CD4-positive, alpha-beta T cell treated with Interleukin-6 for 4 hours (primary cell): ENCODE data around the gene PTBP1.
"Not testable (repeated sequence)": the region's sequence is repeated elsewhere in the genome, so short reads cannot be mapped to it uniquely, and the experiment has no call there.

ENCODE experiments used
- DNase-seq: peaks from one replicate; pipeline ENCODE4 v3.0.0-alpha.2; 2020; ENCODE audit warnings: mixed read lengths

The PTBP1 gene

DNA sequence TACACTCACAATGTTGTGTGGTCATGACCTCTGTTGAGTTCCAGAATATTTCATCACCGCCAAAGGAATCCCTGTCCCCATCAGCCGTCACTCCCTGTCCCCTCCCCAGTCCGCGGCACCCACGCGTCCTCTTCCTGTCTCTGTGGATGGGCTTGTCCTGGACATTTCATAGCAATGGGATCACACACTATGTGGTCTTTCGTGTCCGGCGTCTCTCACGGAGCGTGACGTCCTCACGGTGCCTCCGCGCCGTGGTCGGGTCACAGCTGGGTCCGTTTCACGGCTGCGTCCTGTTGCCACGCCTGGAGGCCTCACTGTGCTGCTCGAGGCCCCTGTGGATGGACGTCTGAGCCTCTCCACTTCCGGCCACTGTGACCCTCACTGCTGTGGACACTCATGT lies 37.0 kb downstream of the PTBP1 start:
- no peak for DNase-seq

DNA sequence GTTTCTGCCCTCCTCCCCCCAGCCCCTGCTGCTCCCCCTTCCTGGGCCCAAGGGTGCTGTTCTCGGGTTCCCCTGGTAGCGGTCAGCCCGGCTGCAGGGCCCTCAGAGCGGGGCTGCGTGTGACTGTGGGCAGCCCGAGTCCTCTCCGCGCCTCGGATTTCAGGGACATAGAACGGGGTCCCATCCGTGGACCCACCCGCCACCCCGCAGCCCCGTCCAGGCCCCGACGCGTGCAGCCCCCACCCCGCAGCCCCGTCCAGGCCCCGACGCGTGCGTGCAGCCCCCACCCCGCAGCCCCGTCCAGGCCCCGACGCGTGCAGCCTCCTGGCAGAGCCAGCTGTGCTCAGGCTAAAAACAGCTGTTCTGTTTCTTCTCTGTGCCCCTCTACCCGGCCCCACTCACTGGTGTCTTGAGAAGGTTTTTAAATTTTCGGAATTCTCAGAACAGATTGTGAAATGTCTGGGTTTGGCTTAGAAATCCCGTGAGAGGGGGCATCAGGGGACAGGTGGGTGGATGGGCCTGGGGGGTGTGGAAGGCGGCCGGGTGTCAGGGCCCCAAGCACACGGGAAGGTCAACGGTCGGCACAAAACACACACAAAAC lies 38.1 kb downstream of the PTBP1 start:
- no peak for DNase-seq

DNA sequence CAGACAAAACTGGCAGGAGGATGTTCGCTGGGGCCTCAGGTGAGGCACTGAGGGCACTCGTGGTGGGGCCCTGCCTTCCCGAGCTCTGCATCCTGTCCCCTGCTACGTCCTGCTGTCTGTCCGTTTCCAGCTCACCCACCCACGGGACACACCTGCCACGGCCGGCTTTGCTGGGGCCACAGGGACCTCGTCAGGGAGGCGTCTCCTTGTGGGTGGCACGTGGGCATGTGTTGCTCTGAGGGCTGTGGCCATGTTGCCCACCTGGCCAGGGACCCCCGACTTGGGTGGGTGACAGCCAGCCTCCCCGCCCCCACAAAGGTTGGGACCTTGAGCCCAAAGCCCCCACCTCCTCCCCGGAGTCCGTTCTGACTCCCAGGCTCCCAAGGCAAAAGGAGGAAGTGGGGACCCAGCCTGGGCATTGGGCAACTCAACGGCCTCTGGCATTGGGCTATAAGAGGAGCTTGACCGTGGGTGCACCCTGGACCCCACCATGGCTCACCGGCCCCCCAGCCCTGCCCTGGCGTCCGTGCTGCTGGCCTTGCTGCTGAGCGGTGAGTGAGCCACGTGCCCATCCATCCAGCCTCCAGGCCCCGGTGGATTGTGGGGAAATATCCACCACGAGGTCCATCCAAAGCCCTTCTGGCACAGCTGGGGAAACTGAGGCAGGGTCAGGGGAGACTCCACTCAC lies 43.4 kb downstream of the PTBP1 start, which contains the start of gene PRTN3:
TSS of gene PRTN3 (plus strand) at position 481 of the 688 bp plus-strand sequence. CDS start at position 491, 10 bp downstream.
- DNase-seq: no peak

DNA sequence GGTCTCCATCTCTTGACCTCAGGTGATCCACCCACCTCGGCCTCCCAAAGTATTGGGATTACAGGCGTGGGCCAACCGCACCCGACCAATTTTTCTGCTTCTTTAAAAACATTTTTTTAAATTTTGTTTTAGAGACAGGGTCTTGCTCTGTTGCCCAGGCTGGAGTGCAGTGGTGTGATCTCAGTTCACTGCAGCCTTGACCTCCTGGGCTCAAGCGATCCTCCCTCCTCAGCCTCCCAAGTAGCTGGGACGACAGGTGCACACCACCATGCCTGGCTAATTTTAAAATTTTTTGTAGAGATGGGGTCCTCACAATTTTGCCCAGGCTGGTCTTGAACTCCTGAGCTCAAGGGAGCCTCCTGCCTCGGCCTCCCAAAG lies 45.5 kb downstream of the PTBP1 start:
- DNase-seq: not testable (repeated sequence)

DNA sequence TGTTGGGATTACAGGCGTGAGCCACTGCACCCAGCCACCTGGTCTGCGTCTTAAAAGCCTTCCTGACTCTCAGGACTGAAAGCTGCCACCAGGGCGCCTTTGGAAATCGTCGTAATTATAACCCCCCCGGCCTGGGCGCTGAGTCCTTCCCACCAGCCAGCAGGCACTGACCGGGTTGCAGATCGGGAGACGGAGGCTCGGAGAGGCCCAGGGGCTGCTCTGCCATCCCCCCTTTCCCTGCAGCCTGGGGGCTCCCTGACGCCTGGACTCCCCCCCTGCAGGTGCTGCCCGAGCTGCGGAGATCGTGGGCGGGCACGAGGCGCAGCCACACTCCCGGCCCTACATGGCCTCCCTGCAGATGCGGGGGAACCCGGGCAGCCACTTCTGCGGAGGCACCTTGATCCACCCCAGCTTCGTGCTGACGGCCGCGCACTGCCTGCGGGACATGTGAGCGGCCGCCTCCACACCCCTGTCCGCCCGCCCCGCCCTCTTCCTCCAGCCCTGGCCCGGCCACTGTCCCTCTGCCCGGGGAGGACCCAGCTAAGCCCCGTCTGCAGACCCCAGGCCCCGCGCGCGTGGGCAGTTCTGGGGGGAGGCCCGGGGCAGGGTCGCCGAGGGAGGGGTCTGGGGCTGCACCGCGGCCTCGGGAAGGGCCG lies 46.1 kb downstream of the PTBP1 start:
- no peak for DNase-seq

DNA sequence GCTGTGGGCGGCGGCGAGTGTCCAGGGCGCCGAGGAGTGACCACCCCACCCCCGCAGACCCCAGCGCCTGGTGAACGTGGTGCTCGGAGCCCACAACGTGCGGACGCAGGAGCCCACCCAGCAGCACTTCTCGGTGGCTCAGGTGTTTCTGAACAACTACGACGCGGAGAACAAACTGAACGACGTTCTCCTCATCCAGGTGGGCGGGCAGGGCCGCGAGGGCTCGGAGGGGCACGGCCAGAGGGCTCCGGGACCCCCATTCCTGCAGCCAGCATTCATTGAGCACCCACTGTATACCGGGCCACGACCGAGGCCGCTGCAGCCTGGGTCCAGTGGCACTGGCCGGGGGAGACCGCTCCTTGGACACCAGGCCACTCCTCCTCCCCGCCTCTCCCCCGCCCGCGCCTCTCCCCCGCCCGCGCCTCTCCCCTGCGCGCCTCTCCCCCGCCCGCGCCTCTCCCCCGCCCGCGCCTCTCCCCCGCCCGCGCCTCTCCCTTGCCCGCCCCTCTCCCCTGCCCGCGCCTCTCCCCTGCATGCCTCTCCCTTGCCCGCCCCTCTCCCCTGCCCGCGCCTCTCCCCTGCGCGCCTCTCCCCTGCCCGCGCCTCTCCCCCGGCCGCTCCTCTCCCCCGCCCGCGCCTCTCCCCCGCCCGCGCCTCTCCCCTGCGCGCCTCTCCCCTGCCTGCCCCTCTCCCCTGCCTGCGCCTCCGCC lies 46.7 kb downstream of the PTBP1 start:
- DNase-seq: no peak

DNA sequence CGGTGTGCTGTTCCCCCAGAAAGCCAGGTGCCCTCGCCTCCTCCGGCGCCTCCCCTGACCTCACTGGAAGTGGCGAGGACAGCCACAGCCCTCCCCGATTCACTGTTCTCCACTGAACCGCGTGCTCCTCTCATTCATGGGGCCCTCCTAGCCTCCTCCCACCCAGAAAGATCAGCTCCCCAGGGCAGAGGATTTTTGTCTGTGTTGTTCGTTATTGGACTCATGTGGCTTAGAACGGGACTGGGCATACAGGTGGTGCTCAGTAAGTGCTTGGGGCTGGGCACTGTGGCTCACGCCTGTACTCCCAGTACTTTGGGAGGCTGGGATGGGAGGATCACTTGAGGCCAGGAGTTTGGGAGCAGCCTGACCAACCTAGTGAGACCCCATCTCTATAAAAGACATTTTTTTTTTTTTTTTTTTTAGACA lies 47.3 kb downstream of the PTBP1 start:
- no peak for DNase-seq

DNA sequence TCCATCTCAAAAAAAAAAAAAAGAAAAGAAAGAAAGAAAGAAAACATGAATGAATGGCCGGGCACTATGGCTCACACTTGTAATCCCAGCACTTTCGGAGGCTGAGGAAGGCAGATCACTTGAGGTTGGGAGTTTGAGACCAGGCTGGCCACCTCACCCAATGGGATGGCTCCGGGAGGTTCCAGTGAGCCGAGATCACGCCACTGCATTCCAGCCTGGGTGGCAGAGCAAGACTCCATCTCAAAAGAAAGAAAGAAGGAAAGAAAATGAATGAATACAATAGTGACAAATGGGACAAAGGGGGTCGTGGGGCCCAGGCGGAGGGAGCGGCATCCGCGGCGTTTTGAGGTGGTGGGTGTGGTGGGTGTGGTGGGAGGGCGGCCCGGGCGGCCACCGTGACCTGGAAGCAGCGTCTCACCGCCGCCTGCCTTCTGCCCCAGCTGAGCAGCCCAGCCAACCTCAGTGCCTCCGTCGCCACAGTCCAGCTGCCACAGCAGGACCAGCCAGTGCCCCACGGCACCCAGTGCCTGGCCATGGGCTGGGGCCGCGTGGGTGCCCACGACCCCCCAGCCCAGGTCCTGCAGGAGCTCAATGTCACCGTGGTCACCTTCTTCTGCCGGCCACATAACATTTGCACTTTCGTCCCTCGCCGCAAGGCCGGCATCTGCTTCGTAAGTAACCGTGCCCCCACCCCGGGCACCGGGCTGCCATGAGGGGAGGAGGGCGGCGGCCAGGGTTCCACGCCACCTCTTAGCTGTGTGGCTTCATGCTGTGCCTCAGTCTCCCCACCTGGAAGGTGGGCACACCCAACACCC lies 48.7 kb downstream of the PTBP1 start:
- DNase-seq: no peak

DNA sequence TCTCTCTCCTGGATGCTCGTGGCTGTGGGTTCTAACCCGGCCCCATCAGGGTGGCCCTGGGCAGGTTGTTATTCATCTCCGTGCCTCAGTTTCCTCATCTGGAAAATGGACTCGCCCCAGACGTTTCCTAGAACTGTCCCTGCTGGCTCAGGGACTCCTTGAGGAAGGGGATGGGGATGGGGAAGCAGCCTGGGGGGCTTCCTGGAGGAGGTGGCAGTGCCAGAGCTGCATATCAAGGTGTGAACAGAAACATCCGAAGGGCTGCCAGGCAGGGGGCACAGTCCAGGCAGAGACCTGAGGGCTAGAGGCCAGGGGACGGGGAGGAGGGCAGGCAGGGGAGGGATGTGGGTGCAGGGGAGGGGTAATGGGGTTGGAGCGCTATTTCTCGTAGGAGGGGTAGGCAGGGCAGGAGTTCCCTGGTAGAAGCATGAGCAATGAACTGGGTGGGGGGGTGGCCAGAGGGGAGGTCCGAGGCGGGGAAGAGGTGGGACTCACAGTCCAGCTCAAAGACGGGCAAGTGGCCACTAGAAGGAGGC lies 51.2 kb downstream of the PTBP1 start:
- DNase-seq: no peak

DNA sequence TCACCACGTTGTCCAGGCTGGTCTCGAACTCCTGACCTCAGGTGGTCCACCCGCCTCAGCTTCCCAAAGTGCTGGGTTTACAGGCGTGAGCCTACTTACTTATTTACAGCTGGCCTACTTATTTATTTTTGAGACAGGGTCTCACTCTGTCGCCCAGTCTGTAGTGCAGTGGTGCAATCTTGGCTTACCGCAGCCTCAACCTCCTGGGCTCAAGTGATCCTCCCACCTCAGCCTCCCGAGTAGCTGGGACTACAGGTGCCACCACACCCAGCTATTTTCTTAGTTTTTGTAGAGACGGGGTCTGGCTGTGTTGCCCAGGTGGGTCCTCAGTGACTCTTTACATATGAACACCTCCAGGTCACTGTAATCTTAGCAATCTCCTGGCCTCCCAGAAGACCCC lies 51.9 kb downstream of the PTBP1 start:
- not testable (repeated sequence) for DNase-seq

DNA sequence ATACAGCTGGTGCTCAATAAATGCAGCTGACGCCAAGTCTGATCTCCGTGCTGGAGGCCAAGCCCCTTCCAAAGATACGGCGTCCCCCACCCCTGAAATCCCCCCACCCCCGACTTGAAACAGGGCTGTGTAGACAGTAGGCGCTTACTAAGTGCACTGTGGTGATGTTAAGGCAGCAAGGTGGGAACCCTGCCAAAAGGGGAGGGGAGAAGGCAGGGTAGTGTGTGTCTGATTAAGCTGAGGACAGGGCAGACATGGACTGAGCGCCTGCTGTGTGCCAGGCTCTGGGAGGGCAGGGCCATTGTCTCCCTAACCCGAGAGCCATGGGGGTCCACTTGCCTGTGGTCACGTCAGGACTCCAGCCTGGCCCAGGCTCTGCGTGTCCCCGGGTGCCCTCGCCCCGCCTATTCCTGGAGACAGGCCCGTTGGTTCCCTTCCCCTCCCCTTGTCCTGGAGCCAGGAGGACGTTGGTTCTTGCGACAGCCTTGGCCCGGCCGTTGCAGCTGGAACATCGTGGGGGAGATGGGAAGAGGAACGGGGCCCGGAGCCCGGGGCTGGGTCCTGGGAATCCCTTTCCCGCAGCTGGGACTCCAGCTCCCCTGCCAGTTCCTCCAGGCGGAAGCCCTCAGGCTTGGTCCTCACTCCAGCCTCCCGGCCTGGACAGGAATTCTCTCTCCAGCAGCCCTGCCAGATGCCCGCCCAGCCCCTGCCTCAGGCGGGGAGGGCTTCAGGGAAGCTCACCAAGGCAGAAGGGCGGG lies 53.1 kb downstream of the PTBP1 start:
- no peak for DNase-seq

DNA sequence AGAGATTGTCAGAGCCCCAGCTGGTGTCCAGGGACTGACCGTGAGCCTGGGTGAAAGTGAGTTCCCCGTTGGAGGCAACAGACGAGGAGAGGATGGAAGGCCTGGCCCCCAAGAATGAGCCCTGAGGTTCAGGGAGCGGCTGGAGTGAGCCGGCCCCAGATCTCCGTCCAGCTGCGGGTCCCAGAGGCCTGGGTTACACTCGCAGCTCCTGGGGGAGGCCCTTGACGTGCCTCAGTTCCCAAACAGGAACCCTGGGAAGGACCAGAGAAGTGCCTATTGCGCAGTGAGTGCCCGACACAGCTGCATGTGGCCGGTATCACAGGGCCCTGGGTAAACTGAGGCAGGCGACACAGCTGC lies 53.7 kb downstream of the PTBP1 start:
- DNase-seq: no peak

DNA sequence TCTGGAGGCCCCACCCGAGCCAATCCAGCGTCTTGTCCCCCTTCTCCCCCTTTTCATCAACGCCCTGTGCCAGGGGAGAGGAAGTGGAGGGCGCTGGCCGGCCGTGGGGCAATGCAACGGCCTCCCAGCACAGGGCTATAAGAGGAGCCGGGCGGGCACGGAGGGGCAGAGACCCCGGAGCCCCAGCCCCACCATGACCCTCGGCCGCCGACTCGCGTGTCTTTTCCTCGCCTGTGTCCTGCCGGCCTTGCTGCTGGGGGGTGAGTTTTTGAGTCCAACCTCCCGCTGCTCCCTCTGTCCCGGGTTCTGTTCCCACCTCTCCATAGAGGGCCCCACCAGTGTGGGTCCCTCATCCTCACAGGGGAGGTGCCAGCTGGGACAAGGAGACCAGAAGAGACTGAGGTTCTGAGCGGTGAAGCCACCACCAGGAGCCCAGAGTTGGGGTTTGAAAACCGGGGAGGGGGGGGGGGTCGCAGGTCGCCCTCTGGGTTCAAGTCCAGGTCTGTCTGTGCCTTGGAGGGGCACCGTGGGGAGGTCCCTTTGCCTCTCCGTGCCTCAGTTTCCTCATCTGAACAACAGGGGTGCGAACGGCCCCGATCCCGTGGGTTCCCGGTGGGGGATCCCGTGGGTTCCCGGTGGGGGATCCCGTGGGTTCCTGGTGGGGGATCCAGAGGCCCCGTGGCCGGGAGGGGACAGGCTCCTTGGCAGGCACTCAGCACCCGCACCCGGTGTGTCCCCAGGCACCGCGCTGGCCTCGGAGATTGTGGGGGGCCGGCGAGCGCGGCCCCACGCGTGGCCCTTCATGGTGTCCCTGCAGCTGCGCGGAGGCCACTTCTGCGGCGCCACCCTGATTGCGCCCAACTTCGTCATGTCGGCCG lies 55.1 kb downstream of the PTBP1 start, which contains the start of gene ELANE:
TSS of gene ELANE (plus strand) at position 168 of the 878 bp plus-strand sequence. CDS start at position 194, 26 bp downstream.
- no peak for DNase-seq

DNA sequence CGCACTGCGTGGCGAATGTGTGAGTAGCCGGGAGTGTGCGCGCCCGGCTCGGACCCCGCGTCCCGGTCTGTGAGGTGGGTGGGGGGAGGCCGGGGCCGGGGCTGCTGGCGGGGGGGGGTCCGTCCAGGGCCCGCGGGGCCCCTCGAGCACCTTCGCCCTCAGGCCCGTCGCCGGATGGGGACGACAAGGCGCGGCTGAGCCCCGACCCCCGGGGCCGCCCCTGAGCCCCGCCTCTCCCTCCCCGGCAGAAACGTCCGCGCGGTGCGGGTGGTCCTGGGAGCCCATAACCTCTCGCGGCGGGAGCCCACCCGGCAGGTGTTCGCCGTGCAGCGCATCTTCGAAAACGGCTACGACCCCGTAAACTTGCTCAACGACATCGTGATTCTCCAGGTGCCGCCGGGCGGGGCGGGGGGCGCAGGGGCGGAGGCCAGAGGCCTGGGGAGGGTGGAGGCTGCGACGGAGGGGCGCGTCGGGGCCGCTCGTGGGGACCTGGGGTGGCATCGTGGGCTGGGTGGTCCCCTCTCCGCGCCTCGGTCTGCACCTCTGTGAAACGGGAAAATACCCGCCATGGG lies 55.8 kb downstream of the PTBP1 start:
- no peak for DNase-seq

DNA sequence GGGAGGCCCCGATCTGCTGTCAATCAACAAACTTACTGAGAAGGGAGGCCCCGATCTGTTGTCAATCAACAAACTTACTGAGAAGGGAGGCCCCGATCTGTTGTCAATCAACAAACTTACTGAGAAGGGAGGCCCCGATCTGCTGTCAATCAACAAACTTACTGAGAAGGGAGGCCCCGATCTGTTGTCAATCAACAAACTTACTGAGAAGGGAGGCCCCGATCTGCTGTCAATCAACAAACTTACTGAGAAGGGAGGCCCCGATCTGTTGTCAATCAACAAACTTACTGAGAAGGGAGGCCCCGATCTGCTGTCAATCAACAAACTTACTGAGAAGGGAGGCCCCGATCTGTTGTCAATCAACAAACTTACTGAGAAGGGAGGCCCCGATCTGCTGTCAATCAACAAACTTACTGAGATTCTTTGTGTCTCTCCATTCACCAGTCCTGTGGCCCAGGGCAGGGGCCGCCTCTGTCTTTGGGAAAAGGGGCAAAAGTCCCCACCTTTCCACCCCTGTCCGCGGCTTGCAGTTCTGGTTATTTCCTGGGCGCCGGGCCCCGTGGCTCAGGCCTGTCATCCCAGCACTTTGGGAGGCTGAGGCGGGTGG lies 56.5 kb downstream of the PTBP1 start:
- DNase-seq: not testable (repeated sequence)

DNA sequence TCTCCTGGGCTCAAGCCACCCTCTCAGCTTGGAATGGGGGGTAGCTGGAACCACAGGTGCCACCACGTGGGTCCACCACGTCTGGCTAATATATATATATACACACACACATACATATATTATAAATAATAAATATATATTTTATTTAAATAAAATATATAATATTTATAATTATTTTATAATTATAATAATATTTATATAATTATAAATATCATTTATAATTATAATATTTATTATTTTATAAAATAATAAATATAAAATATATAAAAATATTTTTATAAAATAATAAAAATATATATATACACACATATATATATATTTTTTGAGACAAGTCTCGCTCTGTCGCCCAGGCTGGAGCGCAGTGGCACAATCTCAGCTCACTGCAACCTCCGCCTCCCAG lies 57.3 kb downstream of the PTBP1 start:
- no peak for DNase-seq

DNA sequence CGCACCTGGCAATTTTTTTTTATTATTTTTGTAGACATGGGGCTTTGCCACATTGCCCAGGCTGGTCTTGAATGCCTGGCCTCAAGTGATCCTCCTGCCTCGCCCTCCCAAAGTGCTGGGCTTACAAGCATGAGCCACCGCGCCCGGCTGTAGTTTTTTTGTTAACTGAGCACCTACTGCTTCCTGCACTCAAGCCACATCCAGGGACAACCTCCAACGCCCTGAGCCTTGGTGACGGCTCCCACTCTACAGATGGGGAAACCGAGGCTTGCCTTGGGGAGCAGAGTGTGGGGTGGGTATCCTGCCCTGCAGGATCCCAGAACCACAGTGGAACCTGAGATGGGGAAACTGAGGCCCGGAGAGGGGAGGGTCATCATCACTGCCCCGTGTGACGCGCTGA lies 57.9 kb downstream of the PTBP1 start:
- no peak for DNase-seq

DNA sequence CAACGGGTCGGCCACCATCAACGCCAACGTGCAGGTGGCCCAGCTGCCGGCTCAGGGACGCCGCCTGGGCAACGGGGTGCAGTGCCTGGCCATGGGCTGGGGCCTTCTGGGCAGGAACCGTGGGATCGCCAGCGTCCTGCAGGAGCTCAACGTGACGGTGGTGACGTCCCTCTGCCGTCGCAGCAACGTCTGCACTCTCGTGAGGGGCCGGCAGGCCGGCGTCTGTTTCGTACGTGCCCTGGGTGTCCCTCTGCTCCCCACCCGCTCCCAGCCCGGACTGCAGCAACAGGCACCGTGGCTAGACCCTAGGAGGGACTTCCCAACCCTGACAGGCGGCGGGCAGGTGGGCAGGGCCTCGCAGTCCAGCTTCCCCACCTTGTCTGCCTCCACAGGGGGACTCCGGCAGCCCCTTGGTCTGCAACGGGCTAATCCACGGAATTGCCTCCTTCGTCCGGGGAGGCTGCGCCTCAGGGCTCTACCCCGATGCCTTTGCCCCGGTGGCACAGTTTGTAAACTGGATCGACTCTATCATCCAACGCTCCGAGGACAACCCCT lies 58.4 kb downstream of the PTBP1 start:
- DNase-seq: no peak

DNA sequence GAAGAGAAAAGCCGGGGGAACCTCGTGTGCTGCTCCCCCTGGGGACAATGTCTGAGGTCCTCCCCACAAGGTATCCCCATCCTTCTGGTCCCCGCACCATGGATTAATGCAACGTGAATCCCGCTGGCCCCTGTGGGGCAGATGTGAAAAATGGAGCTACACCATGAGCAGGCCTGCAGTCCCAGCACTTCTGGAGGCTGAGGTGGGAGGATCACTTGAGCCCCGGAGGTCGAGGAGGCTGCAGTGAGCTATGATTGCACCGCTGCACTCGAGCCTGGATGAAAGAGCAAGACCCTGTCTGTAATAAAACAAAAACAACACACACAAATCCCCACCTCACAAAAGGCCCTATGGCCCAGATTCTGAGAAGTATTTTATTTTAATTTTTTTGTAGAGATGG lies 61.0 kb downstream of the PTBP1 start:
- no peak for DNase-seq
